ENCODE data around the gene MAPK13.

The MAPK13 gene

GRCh38 chr6:36118550-36119107 is 11.7 kb upstream of the MAPK13 start:
- CTCF ChIA-PET, result interaction anchor here (1.4 kb wide), 1 partner anchor 23 kb away, joined by 8 read pairs; no protein-coding TSS in a partner anchor
- no peak overlapping the region for H3K4me3 ChIP-seq (ENCODE audit: low read depth, low read length)
- no peak overlapping the region for H3K27ac ChIP-seq (ENCODE audit: extremely low read depth, low read depth, low read length)
- H3K36me3 ChIP-seq (ENCODE audit: control insufficient read depth in 2 of 2, insufficient read depth in 1 of 2, low read length in 2 of 2), result no peaks in the 10 kb centered on the region
- H3K4me1 ChIP-seq (ENCODE audit: control insufficient read depth, insufficient read depth, low read length), result no peaks in the 10 kb centered on the region
- TF ChIP-seq ZNF248 (tag by site-specific recombination; IDR thresholded peaks at IDR 0.05) (no peak), SCRT2 (tag by site-specific recombination; IDR thresholded peaks at IDR 0.05) (0 out of 2 replicates have a peak, but pooled peaks have one; percentile 14), KLF1 (tag by site-specific recombination; IDR thresholded peaks at IDR 0.05) (peak; percentile 70), PRDM4 (tag by site-specific recombination; IDR thresholded peaks at IDR 0.05) (no peak), GLI2 (tag by site-specific recombination; IDR thresholded peaks at IDR 0.05; ENCODE audit: borderline replicate concordance, low read depth) (no peak), ZBTB21 (tag by site-specific recombination; IDR thresholded peaks at IDR 0.05) (peak; percentile 49; the same call in 1 of the 2 replicates), ZNF341 (tag by site-specific recombination; IDR thresholded peaks at IDR 0.05; ENCODE audit: low read depth) (peak; percentile 77), ZNF629 (tag by site-specific recombination; IDR thresholded peaks at IDR 0.05) (peak; percentile 68), ZNF677 (tag by site-specific recombination; IDR thresholded peaks at IDR 0.05) (peak; percentile 82), ZIC2 (tag by site-specific recombination; IDR thresholded peaks at IDR 0.05) (peak; percentile 28; the same call in 1 of the 2 replicates), PRDM6 (tag by site-specific recombination; IDR thresholded peaks at IDR 0.05) (0 out of 2 replicates have a peak, but pooled peaks have one; percentile 9), WT1 (tag by site-specific recombination; IDR thresholded peaks at IDR 0.05) (0 out of 2 replicates have a peak, but pooled peaks have one; percentile 12)
- no peaks in the 10 kb centered on the region for H3K9me3 ChIP-seq (ENCODE audit: control insufficient read depth, insufficient read depth, low read depth, low read length)
- POLR2A ChIA-PET, result interaction anchor here (0.5 kb wide), 1 partner anchor 319 kb away, joined by 4 read pairs; no protein-coding TSS in a partner anchor

- TF ChIP-seq KLF8 (tag by site-specific recombination; IDR thresholded peaks at IDR 0.05) (no peak), OSR2 (tag by site-specific recombination; IDR thresholded peaks at IDR 0.05) (no peak), TCF7L2 (IDR thresholded peaks at IDR 0.05; ENCODE audit: borderline replicate concordance, low read depth, low read length) (no peak), ZNF148 (tag by site-specific recombination; IDR thresholded peaks at IDR 0.05; ENCODE audit: borderline replicate concordance) (no peak), ZNF112 (tag by site-specific recombination; IDR thresholded peaks at IDR 0.05) (no peak), ZFP3 (tag by site-specific recombination; IDR thresholded peaks at IDR 0.05; ENCODE audit: low read depth) (no peak), MEIS1 (CRISPR knock-in tag; IDR thresholded peaks at IDR 0.05; ENCODE audit: borderline replicate concordance) (no peak), ZNF133 (tag by site-specific recombination; IDR thresholded peaks at IDR 0.05) (no peak)
- ChIA-PET POLR2A (no interaction called here), CTCF (interaction anchor here (1.4 kb wide), 1 partner anchor 24 kb away, joined by 8 read pairs; no protein-coding TSS in a partner anchor)
- Histone ChIP-seq H3K36me3 (ENCODE audit: control insufficient read depth in 2 of 2, insufficient read depth in 1 of 2, low read length in 2 of 2) (no peaks in the 10 kb centered on the region), H3K27ac (ENCODE audit: extremely low read depth, low read depth, low read length) (no peak overlapping the region), H3K4me3 (ENCODE audit: low read depth, low read length) (no peak overlapping the region), H3K4me1 (ENCODE audit: control insufficient read depth, insufficient read depth, low read length) (no peaks in the 10 kb centered on the region), H3K9me3 (ENCODE audit: control insufficient read depth, insufficient read depth, low read depth, low read length) (no peaks in the 10 kb centered on the region)
Measured at GRCh38 chr6:36119209-36119608, 11.1 kb upstream of the MAPK13 start.

Measured in HEK293 (cell line).